Glomerular visceral epithelial cell (primary cell): ENCODE results near the gene SEZ6.

Experiments used
- DNase-seq: peaks from one replicate; pipeline ENCODE4 v3.0.0-alpha.2; 2016; ENCODE audit errors: extremely low spot score

The SEZ6 gene

GRCh38 chr17:29005936-29006511 lies at the start of gene SEZ6:
SEZ6 (minus strand) TSS chr17:29006033; CDS start chr17:29005869, 164 bp downstream.
- peak; percentile 67 for DNase-seq

GRCh38 chr17:29054835-29055234 lies 49.0 kb upstream of the SEZ6 start:
- DNase-seq: no peak

- peak; percentile 12 for DNase-seq
Observed at GRCh38 chr17:29051731-29052130, 45.9 kb upstream of the SEZ6 start.

DNA sequence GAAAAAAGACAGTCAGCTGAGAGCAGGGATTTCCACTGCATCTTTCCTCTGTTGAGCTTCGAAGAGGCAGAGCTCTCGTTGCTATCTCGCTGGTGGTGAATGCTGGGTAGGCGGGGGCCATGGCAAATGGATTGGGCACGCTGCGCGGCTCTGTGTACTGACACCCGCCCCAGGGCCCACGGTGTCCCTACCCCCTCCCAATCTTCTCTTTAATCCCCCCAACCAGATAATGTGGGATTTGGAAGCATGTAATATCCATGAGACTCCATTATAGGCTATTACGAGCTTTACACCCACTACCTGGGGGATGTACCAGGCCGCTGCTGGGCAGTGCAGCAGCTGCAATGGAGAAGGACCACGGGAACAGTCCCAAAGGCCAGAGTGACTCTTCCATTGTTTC lies 45.4 kb upstream of the SEZ6 start:
- no peak for DNase-seq

DNA sequence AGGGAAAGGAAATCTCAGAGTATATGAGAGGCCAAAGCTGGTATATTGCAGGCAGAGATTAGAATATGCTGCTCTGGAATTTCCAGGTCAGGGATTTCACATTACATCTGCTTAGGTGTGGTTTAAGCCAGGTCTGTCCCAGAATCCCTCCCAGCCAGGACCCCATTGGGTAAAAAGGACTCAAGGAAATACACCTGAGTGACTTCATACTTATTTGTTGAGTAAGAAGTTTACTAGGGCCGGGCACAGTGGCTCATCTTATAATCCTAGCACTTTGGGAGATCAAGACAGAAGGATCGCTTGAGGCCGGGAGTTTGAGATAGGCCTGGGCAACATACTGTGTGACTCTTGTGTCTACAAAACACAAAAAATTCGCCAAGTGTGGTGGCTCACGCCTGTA lies 44.3 kb upstream of the SEZ6 start:
- DNase-seq: no peak

DNA sequence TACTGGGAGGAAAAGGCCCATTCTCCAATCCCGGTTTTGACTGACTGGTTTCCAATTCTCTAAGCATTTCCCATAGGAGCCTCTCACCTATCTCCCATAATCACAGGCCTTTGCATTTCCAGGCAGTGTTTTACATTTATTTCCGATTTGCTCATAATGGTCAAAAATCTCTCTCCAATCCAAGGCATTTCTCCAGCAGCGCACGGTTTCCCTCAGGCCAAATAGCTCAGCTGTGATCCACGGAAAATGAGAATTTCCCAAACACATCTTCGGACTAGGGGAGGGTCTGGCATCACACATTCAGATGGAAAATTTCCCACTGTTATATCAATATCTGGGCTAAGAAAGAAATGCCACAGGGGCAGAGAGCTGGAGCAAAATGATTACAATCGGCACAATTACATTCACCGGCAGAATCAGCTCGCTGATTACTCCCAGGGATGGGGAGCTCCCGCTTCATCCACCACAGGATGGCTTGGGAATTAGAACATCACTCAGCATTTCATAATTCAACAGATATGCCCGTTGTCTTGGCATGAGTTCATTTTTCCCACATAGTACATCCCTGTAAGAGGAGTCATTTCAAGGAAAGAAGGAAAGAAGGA lies 43.8 kb upstream of the SEZ6 start:
- DNase-seq: no peak

GRCh38 chr17:29048440-29049368 lies 42.9 kb upstream of the SEZ6 start:
- no peak for DNase-seq

- no peak for DNase-seq
Observed at GRCh38 chr17:29046473-29046839, 40.6 kb upstream of the SEZ6 start.

GRCh38 chr17:29045734-29046472 lies 40.1 kb upstream of the SEZ6 start:
- DNase-seq: no peak

GRCh38 chr17:29045026-29045425 lies 39.2 kb upstream of the SEZ6 start:
- no peak for DNase-seq

DNA sequence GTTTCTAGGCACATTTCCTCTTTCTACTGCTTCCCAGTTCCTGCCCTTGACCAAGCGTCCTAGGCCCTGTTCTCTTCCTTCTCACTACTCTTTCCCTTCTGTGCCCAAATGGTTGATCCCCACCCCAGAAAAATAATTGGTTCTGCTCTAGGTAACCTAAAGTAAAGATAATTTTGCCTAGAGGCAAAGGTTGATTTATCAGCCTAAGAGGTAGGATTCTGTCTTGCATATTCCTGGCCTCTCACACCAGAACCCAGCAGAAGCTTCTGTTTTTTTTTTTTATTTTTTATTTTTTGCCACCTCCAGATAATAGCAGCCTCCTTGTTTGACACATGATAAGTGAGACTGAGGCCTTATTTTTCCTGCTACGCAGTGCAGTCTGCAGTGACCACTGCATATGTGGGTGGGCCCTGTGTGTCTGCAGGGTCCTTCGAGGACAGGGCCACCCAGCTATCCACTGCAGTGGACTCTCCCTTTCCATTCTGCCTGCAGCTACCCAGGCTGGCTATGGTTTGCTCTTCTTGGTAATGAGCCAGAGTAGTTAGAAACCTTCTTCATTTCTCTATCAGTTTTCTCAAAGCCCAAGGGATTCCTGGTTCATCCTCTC lies 37.8 kb upstream of the SEZ6 start:
- no peak for DNase-seq

- peak; percentile 63 for DNase-seq
Observed at GRCh38 chr17:29042679-29043538, 37.1 kb upstream of the SEZ6 start, which contains the start of gene PIPOX. PIPOX (plus strand) TSS chr17:29043141; CDS start chr17:29043226, 85 bp downstream.

- DNase-seq: no peak
Observed at GRCh38 chr17:29042026-29042678, 36.3 kb upstream of the SEZ6 start.

DNA sequence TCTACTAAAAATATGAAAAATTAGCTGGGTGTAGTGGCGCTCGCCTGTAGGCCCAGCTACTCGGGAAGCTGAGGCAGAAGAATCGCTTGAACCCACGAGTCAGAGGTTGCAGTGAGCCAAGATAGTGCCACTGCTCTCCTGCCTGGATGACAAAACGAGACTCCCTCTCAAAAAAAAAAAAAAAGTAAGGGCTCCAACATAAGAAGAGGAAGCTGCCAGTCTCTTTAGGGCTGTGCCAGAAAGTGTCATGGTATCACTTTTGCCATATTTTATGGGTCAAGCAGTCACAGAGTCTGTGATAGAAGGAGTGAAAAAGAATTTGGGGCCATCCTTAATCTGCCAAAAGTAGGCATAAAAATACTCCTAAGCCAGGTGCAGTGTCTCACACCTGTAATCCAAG lies 35.7 kb upstream of the SEZ6 start:
- no peak for DNase-seq

- no peak for DNase-seq
Observed at GRCh38 chr17:29041091-29041490, 35.3 kb upstream of the SEZ6 start.

GRCh38 chr17:29039764-29040598 lies 34.1 kb upstream of the SEZ6 start:
- peak; percentile 58 for DNase-seq

DNA sequence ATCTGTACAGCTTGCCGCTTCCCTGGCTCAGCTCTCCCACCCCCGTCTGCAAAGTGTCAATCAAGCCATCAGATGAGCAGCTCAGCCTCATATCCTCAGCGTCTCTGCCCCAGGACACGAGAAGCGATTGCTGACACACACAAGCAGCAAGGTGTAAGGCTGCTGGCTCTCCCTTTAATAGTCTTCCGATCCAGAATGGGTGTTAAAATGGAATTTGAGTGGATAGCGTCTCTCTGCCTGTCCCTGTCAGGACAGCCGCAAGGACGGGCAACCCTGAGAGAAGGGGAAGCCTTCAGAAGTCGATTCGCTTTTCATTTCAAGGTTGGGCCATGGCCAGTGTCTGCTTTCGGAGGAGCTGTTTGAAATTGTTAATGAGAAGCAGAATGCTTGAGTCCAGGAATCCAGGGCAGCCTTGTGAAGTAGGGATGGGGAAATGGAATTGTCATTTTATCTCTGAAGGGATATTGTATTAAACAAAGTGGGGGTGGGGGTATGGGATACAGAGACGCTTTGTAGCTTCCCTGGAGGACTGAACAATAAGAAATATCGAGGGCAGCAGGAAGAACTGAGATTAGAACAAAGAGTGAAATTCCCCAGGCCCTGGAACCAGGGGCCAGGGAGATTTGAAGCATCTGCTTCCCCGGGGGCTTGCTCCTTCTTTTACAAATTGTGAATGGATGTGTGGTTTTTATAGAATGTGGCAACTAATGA lies 32.4 kb upstream of the SEZ6 start:
- no peak for DNase-seq

DNA sequence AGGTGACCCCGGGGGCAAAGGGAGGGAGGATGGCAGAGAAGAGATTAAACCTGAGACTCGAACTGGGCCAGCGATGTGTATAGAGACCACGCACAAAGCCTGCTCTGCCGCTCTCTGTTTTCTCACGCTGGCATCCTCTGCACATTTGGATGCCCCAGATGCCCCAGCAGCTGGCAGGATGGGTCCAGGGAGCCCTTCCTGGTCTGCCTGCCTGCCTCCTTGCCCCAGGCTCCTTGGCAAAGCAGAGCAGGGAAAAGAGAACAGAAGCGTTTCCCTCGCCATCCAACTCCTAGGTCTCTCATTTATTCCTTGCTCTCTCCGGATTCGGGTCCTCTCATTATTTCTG lies 31.9 kb upstream of the SEZ6 start:
- DNase-seq: no peak

GRCh38 chr17:29036584-29036983 lies 30.8 kb upstream of the SEZ6 start:
- DNase-seq: no peak
